Esophagus squamous epithelium (tissue), 4 donors: ENCODE measurements around the gene MEIS2.

ENCODE experiments used
- POLR2A ChIP-seq, 4 donors: fragments of 450-650 bp; IDR thresholded peaks; one replicate each; pipeline ENCODE4 v1.6.1; 2017; ENCODE audit warnings: antibody characterized with exemption in 4 of 4, mild to moderate bottlenecking in 4 of 4, moderate library complexity in 3 of 4
- TF ChIP-seq, protein P1 (sequence below), 6 experiments: fragments of 450-650 bp in 4 of 6; fragments of 200-600 bp in 2 of 6; sonication (generic) in 2 of 6; IDR thresholded peaks; one replicate each; pipeline ENCODE4 v1.5.1; 2016 to 2019; ENCODE audit warnings: antibody characterized with exemption in 6 of 6, mild to moderate bottlenecking in 4 of 6, moderate library complexity in 4 of 6

DNA sequence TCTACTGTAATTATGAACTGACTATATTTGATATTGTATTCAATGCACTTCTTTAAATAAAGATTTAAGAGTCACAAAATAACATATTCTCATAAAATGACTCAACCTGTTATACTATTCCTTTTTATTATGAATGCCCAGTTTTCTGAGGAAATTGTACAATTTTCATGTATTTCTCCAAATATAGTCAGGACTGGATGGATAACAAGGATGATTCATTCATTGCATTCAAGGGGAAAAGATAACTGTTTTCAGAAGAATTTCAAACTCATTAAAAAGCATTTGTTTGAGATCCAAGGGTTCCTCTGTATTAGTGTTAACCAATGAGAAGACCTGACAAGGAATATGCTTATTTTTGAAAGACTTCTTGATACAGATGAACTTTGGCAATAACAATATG, 163.7 kb downstream of the MEIS2 start:
- TF ChIP-seq, protein P1, sequence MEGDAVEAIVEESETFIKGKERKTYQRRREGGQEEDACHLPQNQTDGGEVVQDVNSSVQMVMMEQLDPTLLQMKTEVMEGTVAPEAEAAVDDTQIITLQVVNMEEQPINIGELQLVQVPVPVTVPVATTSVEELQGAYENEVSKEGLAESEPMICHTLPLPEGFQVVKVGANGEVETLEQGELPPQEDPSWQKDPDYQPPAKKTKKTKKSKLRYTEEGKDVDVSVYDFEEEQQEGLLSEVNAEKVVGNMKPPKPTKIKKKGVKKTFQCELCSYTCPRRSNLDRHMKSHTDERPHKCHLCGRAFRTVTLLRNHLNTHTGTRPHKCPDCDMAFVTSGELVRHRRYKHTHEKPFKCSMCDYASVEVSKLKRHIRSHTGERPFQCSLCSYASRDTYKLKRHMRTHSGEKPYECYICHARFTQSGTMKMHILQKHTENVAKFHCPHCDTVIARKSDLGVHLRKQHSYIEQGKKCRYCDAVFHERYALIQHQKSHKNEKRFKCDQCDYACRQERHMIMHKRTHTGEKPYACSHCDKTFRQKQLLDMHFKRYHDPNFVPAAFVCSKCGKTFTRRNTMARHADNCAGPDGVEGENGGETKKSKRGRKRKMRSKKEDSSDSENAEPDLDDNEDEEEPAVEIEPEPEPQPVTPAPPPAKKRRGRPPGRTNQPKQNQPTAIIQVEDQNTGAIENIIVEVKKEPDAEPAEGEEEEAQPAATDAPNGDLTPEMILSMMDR (IDR thresholded peaks at IDR 0.05): no peak
- TF ChIP-seq POLR2A (IDR thresholded peaks at IDR 0.05): no peak
